ENCODE data around the gene BBS1.

- TF ChIP-seq ZNF776 (tag by site-specific recombination; IDR thresholded peaks at IDR 0.05; ENCODE audit: borderline replicate concordance) (no peak), CTCF (tag by site-specific recombination; IDR thresholded peaks at IDR 0.05) (no peak)
Measured at GRCh38 chr11:66529655-66530054, 19.2 kb downstream of the BBS1 start.

Data from HEK293 (cell line).